ENCODE data around the gene CCDC24. TPM values are rescaled to one million over a fixed set of nuclear protein-coding genes. Genes with fewer than 3 reads are reported as not detected.

CCDC24 gene
- total RNA-seq, 1 experiment from 2014 or later = 5.2 TPM

DNA sequence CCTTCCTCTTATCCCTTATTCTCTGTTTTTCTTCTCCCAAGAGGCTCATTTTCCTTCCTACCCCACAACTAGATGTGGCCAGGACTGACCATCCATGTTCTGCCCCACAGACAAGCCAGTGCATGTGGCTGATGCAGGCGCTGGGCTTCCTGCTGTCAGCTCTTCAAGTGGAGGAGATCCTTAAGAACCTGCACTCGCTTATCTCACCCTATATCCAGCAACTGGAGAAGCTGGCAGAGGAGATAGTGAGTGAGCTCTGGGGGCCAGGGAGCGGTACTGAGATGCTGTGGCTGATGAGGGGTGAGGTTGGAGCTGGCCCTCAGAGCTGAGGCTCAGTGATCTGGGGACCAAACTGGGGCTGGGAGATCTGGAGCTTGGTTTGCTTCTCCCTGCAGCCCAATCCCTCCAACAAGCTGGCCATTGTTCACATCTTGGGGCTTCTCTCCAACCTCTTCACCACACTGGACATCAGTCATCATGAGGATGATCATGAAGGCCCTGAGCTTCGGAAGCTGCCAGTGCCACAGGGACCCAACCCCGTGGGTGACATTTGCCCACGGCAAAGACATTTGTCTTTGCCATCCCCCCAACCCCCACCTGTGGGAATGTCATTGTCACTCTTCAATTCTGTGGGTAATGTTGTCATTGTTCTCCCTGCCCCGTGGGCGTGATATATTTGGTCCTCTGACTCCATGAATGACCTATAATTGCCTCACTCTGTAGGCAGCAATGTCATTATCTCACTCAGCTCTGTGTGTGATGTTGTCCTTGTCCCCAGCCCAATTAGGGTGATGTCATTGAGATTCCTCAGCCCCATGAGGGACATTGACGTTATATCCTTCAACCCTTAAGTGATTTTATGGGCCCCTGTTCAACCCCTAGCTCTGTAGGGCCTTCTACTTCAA is 32.8 kb upstream of the CCDC24 start:
- intact Hi-C loops (cut with micrococcal nuclease; ENCODE audit: unreplicated experiment) = no loop called here
- H3K9me3 Mint-ChIP-seq (ENCODE audit: unreplicated experiment) = no peaks in the 10 kb centered on the region
- no peak overlapping the region for H3K27ac Mint-ChIP-seq (ENCODE audit: unreplicated experiment)
- H3K36me3 Mint-ChIP-seq (ENCODE audit: insufficient read depth, unreplicated experiment) = no peaks in the 10 kb centered on the region
- no peaks in the 10 kb centered on the region for H3K27me3 ChIP-seq (replicated peaks; ENCODE audit: control insufficient read depth, insufficient read depth, low read length)
- DNase-seq = no peak
- H3K4me1 ChIP-seq = no peaks in the 10 kb centered on the region
- TF ChIP-seq, protein P1, sequence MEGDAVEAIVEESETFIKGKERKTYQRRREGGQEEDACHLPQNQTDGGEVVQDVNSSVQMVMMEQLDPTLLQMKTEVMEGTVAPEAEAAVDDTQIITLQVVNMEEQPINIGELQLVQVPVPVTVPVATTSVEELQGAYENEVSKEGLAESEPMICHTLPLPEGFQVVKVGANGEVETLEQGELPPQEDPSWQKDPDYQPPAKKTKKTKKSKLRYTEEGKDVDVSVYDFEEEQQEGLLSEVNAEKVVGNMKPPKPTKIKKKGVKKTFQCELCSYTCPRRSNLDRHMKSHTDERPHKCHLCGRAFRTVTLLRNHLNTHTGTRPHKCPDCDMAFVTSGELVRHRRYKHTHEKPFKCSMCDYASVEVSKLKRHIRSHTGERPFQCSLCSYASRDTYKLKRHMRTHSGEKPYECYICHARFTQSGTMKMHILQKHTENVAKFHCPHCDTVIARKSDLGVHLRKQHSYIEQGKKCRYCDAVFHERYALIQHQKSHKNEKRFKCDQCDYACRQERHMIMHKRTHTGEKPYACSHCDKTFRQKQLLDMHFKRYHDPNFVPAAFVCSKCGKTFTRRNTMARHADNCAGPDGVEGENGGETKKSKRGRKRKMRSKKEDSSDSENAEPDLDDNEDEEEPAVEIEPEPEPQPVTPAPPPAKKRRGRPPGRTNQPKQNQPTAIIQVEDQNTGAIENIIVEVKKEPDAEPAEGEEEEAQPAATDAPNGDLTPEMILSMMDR (IDR thresholded peaks at IDR 0.05; ENCODE audit: insufficient read depth in 1 of 2, low read depth in 1 of 2, low read length in 1 of 2, severe bottlenecking in 1 of 2, unreplicated experiment in 1 of 2) = no peak
- BruUV-seq (replicated peaks) = no TSS peak
- no peak overlapping the region for H3K4me3 Mint-ChIP-seq (ENCODE audit: unreplicated experiment)
- ChIA-PET POLR2A (no interaction called here), CTCF (interaction anchor here (1.1 kb wide), 1 partner anchor 12 kb away, joined by 3 read pairs; the partner anchor contains the start of gene IPO13)
- no peaks in the 10 kb centered on the region for H3K9me3 ChIP-seq
- H3K4me1 Mint-ChIP-seq (ENCODE audit: low read depth, unreplicated experiment) = no peaks in the 10 kb centered on the region
- H3K27me3 Mint-ChIP-seq (ENCODE audit: insufficient read depth, unreplicated experiment) = no peaks in the 10 kb centered on the region
- H3K36me3 ChIP-seq (ENCODE audit: control insufficient read depth, insufficient read depth, low read length) = no peaks in the 10 kb centered on the region
- no peak overlapping the region for H3K4me3 ChIP-seq (ENCODE audit: low read depth, low read length)

DNA sequence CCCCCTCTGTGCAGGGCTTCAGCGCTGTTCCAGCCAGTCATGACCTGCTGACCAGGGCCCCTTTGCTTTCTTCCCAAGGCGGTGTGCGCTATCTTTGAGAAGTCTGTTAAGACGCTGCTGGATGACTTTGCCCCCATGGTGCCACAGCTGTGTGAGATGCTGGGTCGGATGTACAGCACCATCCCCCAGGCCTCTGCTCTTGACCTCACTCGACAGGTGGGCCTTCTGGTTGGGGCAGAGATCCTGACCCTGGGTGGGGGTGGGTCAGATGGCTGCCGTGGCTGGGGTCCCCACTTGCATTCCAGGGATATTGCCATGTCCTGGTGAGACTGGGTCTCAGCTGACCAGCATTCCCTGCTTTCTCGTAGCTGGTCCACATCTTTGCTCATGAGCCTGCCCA is 30.6 kb upstream of the CCDC24 start:
- H3K27me3 ChIP-seq (replicated peaks; ENCODE audit: control insufficient read depth, insufficient read depth, low read length) = no peaks in the 10 kb centered on the region
- TF ChIP-seq, protein P1 (IDR thresholded peaks at IDR 0.05; ENCODE audit: insufficient read depth in 1 of 2, low read depth in 1 of 2, low read length in 1 of 2, severe bottlenecking in 1 of 2, unreplicated experiment in 1 of 2) = no peak
- Mint-ChIP-seq H3K36me3 (ENCODE audit: insufficient read depth, unreplicated experiment) (no peaks in the 10 kb centered on the region), H3K9me3 (ENCODE audit: unreplicated experiment) (no peaks in the 10 kb centered on the region), H3K4me1 (ENCODE audit: low read depth, unreplicated experiment) (no peaks in the 10 kb centered on the region), H3K27me3 (ENCODE audit: insufficient read depth, unreplicated experiment) (no peaks in the 10 kb centered on the region), H3K4me3 (ENCODE audit: unreplicated experiment) (no peak overlapping the region), H3K27ac (ENCODE audit: unreplicated experiment) (no peak overlapping the region)
- no TSS peak for BruUV-seq (replicated peaks)
- H3K4me1 ChIP-seq = no peaks in the 10 kb centered on the region
- no peaks in the 10 kb centered on the region for H3K36me3 ChIP-seq (ENCODE audit: control insufficient read depth, insufficient read depth, low read length)
- no peaks in the 10 kb centered on the region for H3K9me3 ChIP-seq
- CTCF ChIA-PET = no interaction called here
- DNase-seq = no peak
- no peak overlapping the region for H3K4me3 ChIP-seq (ENCODE audit: low read depth, low read length)
- POLR2A ChIA-PET = no interaction called here
- intact Hi-C loops (cut with micrococcal nuclease; ENCODE audit: unreplicated experiment) = no loop called here

GRCh38 chr1:43961692-43962091 is 29.7 kb upstream of the CCDC24 start:
- POLR2A ChIA-PET = no interaction called here
- BruUV-seq (replicated peaks) = no TSS peak
- no peak overlapping the region for H3K27ac Mint-ChIP-seq (ENCODE audit: unreplicated experiment)
- no peak overlapping the region for H3K4me3 ChIP-seq (ENCODE audit: low read depth, low read length)
- H3K36me3 ChIP-seq (ENCODE audit: control insufficient read depth, insufficient read depth, low read length) = no peaks in the 10 kb centered on the region
- intact Hi-C loops (cut with micrococcal nuclease; ENCODE audit: unreplicated experiment) = no loop called here
- DNase-seq = no peak
- H3K9me3 Mint-ChIP-seq (ENCODE audit: unreplicated experiment) = no peaks in the 10 kb centered on the region
- TF ChIP-seq, protein P1 (IDR thresholded peaks at IDR 0.05; ENCODE audit: insufficient read depth in 1 of 2, low read depth in 1 of 2, low read length in 1 of 2, severe bottlenecking in 1 of 2, unreplicated experiment in 1 of 2) = no peak
- no peaks in the 10 kb centered on the region for H3K9me3 ChIP-seq
- H3K4me1 ChIP-seq = no peaks in the 10 kb centered on the region
- H3K4me1 Mint-ChIP-seq (ENCODE audit: low read depth, unreplicated experiment) = no peaks in the 10 kb centered on the region
- H3K27me3 Mint-ChIP-seq (ENCODE audit: insufficient read depth, unreplicated experiment) = no peaks in the 10 kb centered on the region
- H3K4me3 Mint-ChIP-seq (ENCODE audit: unreplicated experiment) = no peak overlapping the region
- H3K27me3 ChIP-seq (replicated peaks; ENCODE audit: control insufficient read depth, insufficient read depth, low read length) = no peaks in the 10 kb centered on the region
- H3K36me3 Mint-ChIP-seq (ENCODE audit: insufficient read depth, unreplicated experiment) = no peaks in the 10 kb centered on the region
- CTCF ChIA-PET = no interaction called here

Measured in Caco-2 (cell line).